NCI-H774 (cell line): ENCODE data around the gene MARK2.

Experiments
- DNase-seq: peaks from one replicate; lab custom pipeline; 2025; lab: John Stamatoyannopoulos, UW

Gene MARK2

GRCh38 chr11:63829823-63830489 is 9.0 kb upstream of the MARK2 start:
- no peak for DNase-seq

- DNase-seq = no peak
Measured at GRCh38 chr11:63831326-63831725, 7.6 kb upstream of the MARK2 start.

- DNase-seq = no peak
Measured at GRCh38 chr11:63832336-63832735, 6.6 kb upstream of the MARK2 start.

GRCh38 chr11:63833048-63833447 is 5.9 kb upstream of the MARK2 start:
- DNase-seq = no peak

- DNase-seq = no peak
Measured at GRCh38 chr11:63834535-63835157, 4.3 kb upstream of the MARK2 start.

- DNase-seq = no peak
Measured at GRCh38 chr11:63835158-63835545, 3.8 kb upstream of the MARK2 start.

GRCh38 chr11:63837027-63837688 is 1.8 kb upstream of the MARK2 start:
- peak; percentile 68 for DNase-seq

GRCh38 chr11:63837739-63838138 is 1.2 kb upstream of the MARK2 start:
- DNase-seq = no peak

GRCh38 chr11:63838150-63838677 is 696 bp upstream of the MARK2 start:
- DNase-seq = no peak

- DNase-seq = no peak
Measured at GRCh38 chr11:63839508-63840355, 822 bp downstream of the MARK2 start.

GRCh38 chr11:63840356-63841060 is 1.6 kb downstream of the MARK2 start:
- DNase-seq = no peak

GRCh38 chr11:63841554-63841953 is 2.6 kb downstream of the MARK2 start:
- no peak for DNase-seq

GRCh38 chr11:63843041-63843440 is 4.1 kb downstream of the MARK2 start:
- DNase-seq = no peak

- DNase-seq = no peak
Measured at GRCh38 chr11:63844836-63845235, 5.9 kb downstream of the MARK2 start.

- no peak for DNase-seq
Measured at GRCh38 chr11:63845303-63845702, 6.4 kb downstream of the MARK2 start.

GRCh38 chr11:63845911-63846310 is 7.0 kb downstream of the MARK2 start:
- no peak for DNase-seq

GRCh38 chr11:63846897-63847296 is 8.0 kb downstream of the MARK2 start:
- DNase-seq = no peak

GRCh38 chr11:63847363-63847762 is 8.5 kb downstream of the MARK2 start:
- no peak for DNase-seq

GRCh38 chr11:63849691-63850090 is 10.8 kb downstream of the MARK2 start:
- DNase-seq = no peak

GRCh38 chr11:63850920-63851319 is 12.0 kb downstream of the MARK2 start:
- no peak for DNase-seq

GRCh38 chr11:63851364-63851763 is 12.5 kb downstream of the MARK2 start:
- DNase-seq = no peak

GRCh38 chr11:63853476-63853875 is 14.6 kb downstream of the MARK2 start:
- no peak for DNase-seq
